SK-N-SH (cell line): ENCODE measurements around the gene CCDC68. TPM values are rescaled to one million over a fixed set of nuclear protein-coding genes. Genes with fewer than 3 reads are reported as not detected.

Source experiments
- CTCF ChIA-PET: fragments of 300-600, 350-600 bp; formaldehyde crosslinking; extraction: SDS; loops from one replicate; lab custom pipeline; 2021; lab: Yijun Ruan, JAX
- POLR2A ChIA-PET: fragments of 350-600 bp; sonication (Branson Sonifier 250); formaldehyde crosslinking; extraction: SDS; loops from one replicate; lab custom pipeline; 2020; ENCODE audit warnings: antibody characterized with exemption, inconsistent platforms; lab: Yijun Ruan, JAX
- DNase-seq: peaks from one replicate; pipeline ENCODE4 v3.0.0; 2012
- H2AFZ ChIP-seq: fragments of 200-600 bp; sonication (generic); 2 replicates; pipeline ENCODE4 v1.8.1; 2016; ENCODE audit warnings: antibody characterized with exemption, mild to moderate bottlenecking, low read depth
- H3F3A ChIP-seq: fragments of 200-600 bp; sonication (generic); replicated peaks from 2 replicates; pipeline ENCODE3; 2016; ENCODE audit warnings: antibody characterized with exemption, mild to moderate bottlenecking; ENCODE audit not compliant: insufficient read depth
- H3K27ac ChIP-seq, 2 experiments: fragments of 200-500 bp in 1 of 2; fragments of 200-600 bp in 1 of 2; sonication (Bioruptor generic) in 1 of 2; sonication (generic), shearing (Covaris generic) in 1 of 2; 2 replicates each; pipeline versions ENCODE4 v1.5.1 to v1.6.1; 2014 to 2016; ENCODE audit warnings: low read depth in 2 of 2, inconsistent platforms in 1 of 2, low read length in 1 of 2, mild to moderate bottlenecking in 1 of 2, mixed read lengths in 1 of 2
- H3K27me3 ChIP-seq: fragments of 200-600 bp; sonication (generic), shearing (Covaris generic); 2 replicates; pipeline ENCODE4 v1.6.1; 2016; ENCODE audit warnings: mixed run types; ENCODE audit not compliant: insufficient read depth
- H3K36me3 ChIP-seq, 2 experiments: fragments of 200-500 bp in 1 of 2; fragments of 200-600 bp in 1 of 2; sonication (Bioruptor generic) in 1 of 2; sonication (generic) in 1 of 2; replicated peaks in 1 of 2; 2 replicates each; pipeline versions ENCODE3 to v1.5.1; 2014 to 2016; ENCODE audit warnings: low read length in 1 of 2, mild to moderate bottlenecking in 1 of 2; ENCODE audit not compliant: insufficient read depth in 2 of 2, control insufficient read depth in 1 of 2
- H3K4me1 ChIP-seq, 2 experiments: fragments of 200-500 bp in 1 of 2; fragments of 200-600 bp in 1 of 2; sonication (Bioruptor generic) in 1 of 2; sonication (generic), shearing (Covaris generic) in 1 of 2; 2 replicates each; pipeline versions ENCODE4 v1.5.1 to v1.6.1; 2014 to 2016; ENCODE audit warnings: low read depth in 1 of 2, low read length in 1 of 2, mixed run types in 1 of 2; ENCODE audit not compliant: insufficient read depth in 2 of 2, control insufficient read depth in 1 of 2
- H3K4me2 ChIP-seq: fragments of 200-600 bp; sonication (generic), shearing (Covaris generic); 2 replicates; pipeline ENCODE4 v1.6.1; 2017; ENCODE audit warnings: mixed run types
- H3K4me3 ChIP-seq, 2 experiments: fragments of 200-500 bp in 1 of 2; fragments of 200-600 bp in 1 of 2; sonication (Bioruptor generic) in 1 of 2; sonication (generic), shearing (Covaris generic) in 1 of 2; 2 replicates each; pipeline versions ENCODE4 v1.5.1 to v1.8.1; 2014 to 2016; ENCODE audit warnings: low read depth in 2 of 2, inconsistent platforms in 1 of 2, low read length in 1 of 2, mild to moderate bottlenecking in 1 of 2, mixed read lengths in 1 of 2, moderate library complexity in 1 of 2
- H3K79me2 ChIP-seq: fragments of 200-600 bp; sonication (generic); 2 replicates; pipeline ENCODE4 v1.8.1; 2017; ENCODE audit warnings: mild to moderate bottlenecking; ENCODE audit not compliant: insufficient read depth
- H3K9ac ChIP-seq: fragments of 200-600 bp; sonication (generic); 2 replicates; pipeline ENCODE4 v1.6.1; 2017; ENCODE audit warnings: mixed run types
- H3K9me2 ChIP-seq: fragments of 200-600 bp; sonication (generic); 2 replicates; pipeline ENCODE4 v1.6.1; 2017; ENCODE audit warnings: mixed run types
- H3K9me3 ChIP-seq: fragments of 200-600 bp; sonication (generic); 2 replicates; pipeline ENCODE4 v1.6.1; 2017; ENCODE audit warnings: mixed run types, mild to moderate bottlenecking, moderate library complexity
- H4K20me1 ChIP-seq: fragments of 200-600 bp; sonication (generic); 2 replicates; pipeline ENCODE4 v1.6.1; 2017; ENCODE audit warnings: mild to moderate bottlenecking, mixed run types; ENCODE audit not compliant: insufficient read depth
- CHD2 ChIP-seq: fragments of 150-350 bp; IDR thresholded peaks from 2 replicates; pipeline ENCODE4 v1.6.1; 2018; ENCODE audit warnings: low read length; ENCODE audit not compliant: partially characterized antibody
- CTCF ChIP-seq: fragments of 200-600 bp; sonication (generic); IDR thresholded peaks from 2 replicates; pipeline ENCODE4 v1.6.1; 2017; ENCODE audit warnings: antibody characterized with exemption, mild to moderate bottlenecking, moderate library complexity
- FOXJ3 ChIP-seq: sonication (generic); formaldehyde crosslinking; IDR thresholded peaks from 2 replicates; pipeline ENCODE4 v1.5.1; 2020; ENCODE audit warnings: mild to moderate bottlenecking, missing genetic modification reagents
- FOXM1 ChIP-seq: IDR thresholded peaks from 2 replicates; pipeline ENCODE4 v1.4.0; 2012; ENCODE audit warnings: low read depth, mild to moderate bottlenecking
- GABPA ChIP-seq: IDR thresholded peaks from 2 replicates; pipeline ENCODE4 v1.4.0; 2012; ENCODE audit warnings: low read depth, mild to moderate bottlenecking
- GATA2 ChIP-seq: sonication (generic); formaldehyde crosslinking; IDR thresholded peaks from 2 replicates; pipeline ENCODE4 v1.5.0; 2020; ENCODE audit warnings: mild to moderate bottlenecking, missing genetic modification reagents
- JUND ChIP-seq: IDR thresholded peaks from 2 replicates; pipeline ENCODE4 v1.4.0; 2012
- MXI1 ChIP-seq: IDR thresholded peaks from 2 replicates; pipeline ENCODE4 v1.6.1; 2012; ENCODE audit warnings: mild to moderate bottlenecking, low read depth, low read length, improper control_type of control experiment
- RAD21 ChIP-seq: IDR thresholded peaks from 2 replicates; pipeline ENCODE4 v1.6.1; 2012; ENCODE audit warnings: mild to moderate bottlenecking, low read length
- RCOR1 ChIP-seq: fragments of 150-350 bp; IDR thresholded peaks from 2 replicates; pipeline ENCODE4 v1.6.1; 2017; ENCODE audit warnings: antibody characterized with exemption, low read length
- RFX5 ChIP-seq: IDR thresholded peaks from 2 replicates; pipeline ENCODE4 v1.6.1; 2012; ENCODE audit warnings: mild to moderate bottlenecking, improper control_type of control experiment, low read length
- RXRA ChIP-seq: IDR thresholded peaks from 2 replicates; pipeline ENCODE4 v1.4.0; 2012; ENCODE audit warnings: low read depth, mild to moderate bottlenecking, borderline replicate concordance
- TCF12 ChIP-seq: IDR thresholded peaks from 2 replicates; pipeline ENCODE4 v1.4.0; 2012
- TEAD4 ChIP-seq: IDR thresholded peaks from 2 replicates; pipeline ENCODE4 v1.4.0; 2012; ENCODE audit warnings: mild to moderate bottlenecking, borderline replicate concordance; ENCODE audit not compliant: insufficient read depth
- USF1 ChIP-seq: IDR thresholded peaks from 2 replicates; pipeline ENCODE4 v1.4.0; 2012; ENCODE audit warnings: low read depth, borderline replicate concordance
- USF2 ChIP-seq: fragments of 150-350 bp; IDR thresholded peaks from 2 replicates; pipeline ENCODE4 v1.6.1; 2017; ENCODE audit warnings: antibody characterized with exemption, low read length, low read depth, borderline replicate concordance
- YY1 ChIP-seq: IDR thresholded peaks from 2 replicates; pipeline ENCODE4 v1.4.0; 2012; ENCODE audit warnings: low read depth, mild to moderate bottlenecking
- WGBS: methylation state at CpG from one replicate; pipeline ENCODE4 v1.1.6; 2017; ENCODE audit warnings: low lambda C conversion rate; 5-methylcytosine and 5-hydroxymethylcytosine counted together
- polyA plus RNA-seq, 3 experiments: library from polyadenylated mRNA; depleted of rRNA; stranded (reverse); fragments of >200 nt; gene quantifications; 2 replicates each; pipeline ENCODE4 v1.2.3, GENCODE V29; 2012

Gene CCDC68
- polyA plus RNA-seq, 1 of the 3 experiments (the other 2 are of a cell fraction): not detected

GRCh38 chr18:54939361-54939917, 19.8 kb downstream of the CCDC68 start (continued):
- TF ChIP-seq CTCF (no peak), JUND (no peak), GABPA (no peak), USF1 (no peak), TEAD4 (no peak), FOXM1 (no peak), MXI1 (no peak), RAD21 (no peak), YY1 (no peak)

GRCh38 chr18:54938506-54938905, 20.8 kb downstream of the CCDC68 start:
- Histone ChIP-seq H3F3A (no peaks in the 10 kb centered on the region), H3K36me3 (no peaks in the 10 kb centered on the region), H3K27ac (no peak overlapping the region), H3K9me3 (no peaks in the 10 kb centered on the region), H3K9me2 (no peaks in the 10 kb centered on the region), H3K4me2 (no peak overlapping the region), H3K4me1 (no peaks in the 10 kb centered on the region; a peak in 2 of 4 replicates), H2AFZ (no peak overlapping the region), H3K9ac (no peak overlapping the region), H3K4me3 (no peak overlapping the region), H3K27me3 (no peaks in the 10 kb centered on the region), H3K79me2 (no peaks in the 10 kb centered on the region; the same call in 1 of the 2 replicates), H4K20me1 (no peaks in the 10 kb centered on the region)
- DNase-seq: no peak
- WGBS: 85% methylated on average over 3 of the region's 3 CpGs
- ChIA-PET CTCF (interaction anchor here (1.4 kb wide), 1 partner anchor 27 kb away, joined by 3 read pairs; no protein-coding TSS in a partner anchor), POLR2A (no interaction called here)
- TF ChIP-seq MXI1: no peak
- no peak for TF ChIP-seq RXRA
- no peak for TF ChIP-seq RCOR1
- TF ChIP-seq USF2: no peak
- TF ChIP-seq RFX5: no peak
- no peak for TF ChIP-seq GATA2
- no peak for TF ChIP-seq FOXM1
- no peak for TF ChIP-seq CHD2
- no peak for TF ChIP-seq TEAD4
- TF ChIP-seq TCF12: no peak
- no peak for TF ChIP-seq CTCF
- TF ChIP-seq FOXJ3 (CRISPR knock-in tag): no peak
